KMS-11 (cell line): ENCODE results near the gene RAB17.

Experiments used
- H2AFZ ChIP-seq: fragments of 200-600 bp; sonication (generic); 2 replicates; pipeline ENCODE4 v1.6.1; 2016; ENCODE audit warnings: antibody characterized with exemption, mixed run types, low read depth
- H3K27ac ChIP-seq: fragments of 200-600 bp; sonication (generic); 2 replicates; pipeline ENCODE4 v1.6.1; 2016; ENCODE audit warnings: mild to moderate bottlenecking, mixed run types
- H3K27me3 ChIP-seq: fragments of 200-600 bp; sonication (generic); 2 replicates; pipeline ENCODE4 v1.6.1; 2017; ENCODE audit warnings: mild to moderate bottlenecking, low read depth, mixed run types, moderate library complexity; ENCODE audit not compliant: insufficient read depth
- H3K36me3 ChIP-seq: fragments of 200-600 bp; sonication (generic); 2 replicates; pipeline ENCODE4 v1.6.1; 2017; ENCODE audit warnings: mild to moderate bottlenecking, mixed run types; ENCODE audit not compliant: insufficient read depth
- H3K4me1 ChIP-seq: fragments of 200-600 bp; sonication (generic); 2 replicates; pipeline ENCODE4 v1.6.1; 2016; ENCODE audit warnings: mild to moderate bottlenecking, low read depth, mixed run types; ENCODE audit not compliant: poor library complexity, severe bottlenecking
- H3K4me2 ChIP-seq: fragments of 200-600 bp; sonication (generic); 2 replicates; pipeline ENCODE4 v1.7.0; 2016; ENCODE audit warnings: mild to moderate bottlenecking, mixed run types
- H3K4me3 ChIP-seq: fragments of 200-600 bp; sonication (generic); IDR thresholded peaks from 2 replicates; pipeline ENCODE4 v1.6.1; 2017; ENCODE audit warnings: low read depth, low read length, mixed read lengths; ENCODE audit not compliant: insufficient read depth
- H3K79me2 ChIP-seq: fragments of 200-600 bp; sonication (generic); 2 replicates; pipeline ENCODE4 v1.6.1; 2016; ENCODE audit warnings: low read depth, mixed run types; ENCODE audit not compliant: insufficient read depth
- H3K9ac ChIP-seq: fragments of 200-600 bp; sonication (generic); 2 replicates; pipeline ENCODE4 v1.6.1; 2016; ENCODE audit warnings: mild to moderate bottlenecking, mixed run types
- H4K20me1 ChIP-seq: fragments of 200-600 bp; sonication (generic); 2 replicates; pipeline ENCODE4 v1.6.1; 2016; ENCODE audit warnings: mild to moderate bottlenecking, mixed run types; ENCODE audit not compliant: insufficient read depth
- CTCF ChIP-seq: fragments of 200-600 bp; sonication (generic); conservative IDR thresholded peaks from 2 replicates; pipeline ENCODE4 v1.6.1; 2017; ENCODE audit warnings: low read depth, mild to moderate bottlenecking, antibody characterized with exemption, low read length, moderate library complexity, mixed read lengths

RAB17 gene

DNA sequence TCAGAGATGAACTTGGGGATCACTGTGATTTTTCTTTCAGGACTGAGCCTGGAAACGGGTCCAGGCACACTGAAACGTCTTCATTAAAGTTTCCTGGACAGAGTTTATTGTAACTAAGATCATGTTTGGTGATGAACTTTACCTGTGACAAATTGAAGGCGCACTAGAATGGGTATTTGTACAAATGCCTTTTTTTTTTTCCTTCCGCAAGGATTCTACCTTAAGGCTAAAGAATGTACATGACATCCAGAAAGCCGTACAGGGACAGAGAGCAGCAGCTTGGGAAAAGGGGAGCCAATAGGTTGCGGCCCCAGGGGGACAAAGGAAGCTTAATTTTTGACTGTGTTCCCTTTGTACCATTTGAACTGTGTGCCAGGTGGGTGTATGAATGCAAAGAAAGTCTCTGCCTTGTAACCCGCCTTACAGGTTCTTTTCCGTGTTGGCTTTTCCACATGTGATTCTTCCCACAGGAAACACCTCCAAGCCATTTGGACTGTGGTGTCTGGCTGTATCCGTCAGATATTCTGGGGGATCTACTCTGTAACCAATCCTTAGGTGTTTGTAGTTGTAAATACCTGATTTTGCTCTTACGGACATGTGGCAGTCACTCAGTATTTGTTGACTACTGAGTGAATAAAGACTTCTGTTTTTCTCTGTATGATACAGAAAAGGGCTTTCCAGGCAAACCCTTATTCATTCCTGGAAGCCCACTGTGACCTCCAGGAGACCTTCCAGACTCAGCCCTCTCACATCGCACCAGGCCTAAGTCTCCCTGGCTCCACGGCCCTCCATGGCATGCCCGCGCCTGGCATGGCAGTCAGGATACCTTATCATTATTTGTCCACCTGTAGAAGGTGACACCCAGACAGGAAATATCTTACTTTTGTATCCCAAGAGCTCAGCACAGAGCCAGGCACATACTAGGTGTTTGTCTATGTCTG lies 38.0 kb upstream of the RAB17 start:
- no peak for TF ChIP-seq CTCF
- Histone ChIP-seq H4K20me1 (no peaks in the 10 kb centered on the region), H2AFZ (no peak overlapping the region), H3K4me2 (no peak overlapping the region), H3K27ac (no peak overlapping the region), H3K9ac (no peak overlapping the region), H3K27me3 (no peaks in the 10 kb centered on the region), H3K36me3 (no peaks in the 10 kb centered on the region), H3K4me3 (no peak overlapping the region), H3K4me1 (no peaks in the 10 kb centered on the region), H3K79me2 (no peaks in the 10 kb centered on the region)

- H4K20me1 ChIP-seq = no peaks in the 10 kb centered on the region
- no peak within 1 kb of the TSS for H3K27ac ChIP-seq
- no peaks in the 10 kb centered on the region for H3K79me2 ChIP-seq
- no peaks in the 10 kb centered on the region for H3K4me1 ChIP-seq
- H3K36me3 ChIP-seq = no peaks in the 10 kb centered on the region
- H2AFZ ChIP-seq = no peak within 1 kb of the TSS
- H3K4me3 ChIP-seq = no peak within 1 kb of the TSS
- H3K27me3 ChIP-seq = no peaks in the 10 kb centered on the region
- no peak within 1 kb of the TSS for H3K9ac ChIP-seq
- TF ChIP-seq CTCF = no peak
- H3K4me2 ChIP-seq = no peak within 1 kb of the TSS
Measured at GRCh38 chr2:237627441-237628246, 37.1 kb upstream of the RAB17 start, which contains the start of gene LRRFIP1. TSS of gene LRRFIP1 (plus strand) at chr2:237627587. CDS start at chr2:237627645, 58 bp downstream.

DNA sequence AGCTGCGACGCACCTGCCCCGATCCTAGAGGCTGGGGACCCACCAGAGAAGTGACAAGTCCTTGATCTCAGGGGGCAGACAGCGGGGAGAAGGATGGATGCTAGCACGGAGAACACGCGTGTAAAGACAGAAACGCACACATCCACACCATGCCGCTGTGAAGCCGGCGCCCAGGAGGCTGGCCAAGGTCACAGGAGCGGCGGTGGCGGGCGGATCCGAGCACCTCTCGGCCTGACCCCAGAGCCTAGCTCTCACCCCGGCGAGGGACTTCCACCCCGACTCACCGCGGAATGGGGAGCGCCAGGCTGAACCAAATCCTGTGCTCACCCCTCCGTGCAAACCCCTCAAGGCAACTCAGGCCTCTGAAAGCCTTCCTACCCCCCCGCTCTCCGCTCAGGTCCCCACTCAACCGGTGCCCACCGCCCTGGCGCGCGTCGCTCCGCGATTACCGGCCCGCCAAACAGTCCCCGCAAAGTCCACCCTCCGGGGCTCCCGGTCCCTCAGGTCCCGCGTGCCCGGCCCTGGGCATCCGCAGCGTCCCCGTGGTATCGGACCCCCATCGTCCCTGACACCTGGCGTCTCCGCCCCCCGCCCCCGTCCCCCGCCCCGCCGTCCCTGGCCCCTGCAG lies 36.4 kb upstream of the RAB17 start:
- H3K79me2 ChIP-seq = no peaks in the 10 kb centered on the region
- TF ChIP-seq CTCF = no peak
- H3K4me3 ChIP-seq = no peak overlapping the region
- H3K27me3 ChIP-seq = no peaks in the 10 kb centered on the region
- no peaks in the 10 kb centered on the region for H3K36me3 ChIP-seq
- H3K9ac ChIP-seq = no peak overlapping the region
- no peak overlapping the region for H3K27ac ChIP-seq
- no peak overlapping the region for H3K4me2 ChIP-seq
- no peak overlapping the region for H2AFZ ChIP-seq
- no peaks in the 10 kb centered on the region for H3K4me1 ChIP-seq
- H4K20me1 ChIP-seq = no peaks in the 10 kb centered on the region

GRCh38 chr2:237625777-237626176 lies 35.2 kb upstream of the RAB17 start:
- Histone ChIP-seq H3K27ac (no peak overlapping the region), H3K36me3 (no peaks in the 10 kb centered on the region), H3K4me3 (no peak overlapping the region), H3K27me3 (no peaks in the 10 kb centered on the region), H2AFZ (no peak overlapping the region), H3K79me2 (no peaks in the 10 kb centered on the region), H3K9ac (no peak overlapping the region), H3K4me1 (no peaks in the 10 kb centered on the region), H4K20me1 (no peaks in the 10 kb centered on the region), H3K4me2 (no peak overlapping the region)
- TF ChIP-seq CTCF = no peak
